Loucy (cell line): ENCODE results near the gene LACC1.

ENCODE experiments used
- H2AFZ ChIP-seq: fragments of 200-600 bp; sonication (generic); 2 replicates; pipeline ENCODE4 v1.6.0; 2016; ENCODE audit warnings: antibody characterized with exemption, mild to moderate bottlenecking, low read length, moderate library complexity
- H3F3A ChIP-seq: fragments of 200-600 bp; 2 replicates; pipeline ENCODE4 v1.6.0; 2016; ENCODE audit warnings: antibody characterized with exemption, low read depth, mild to moderate bottlenecking
- H3K27me3 ChIP-seq: fragments of 200-600 bp; sonication (generic); 2 replicates; pipeline ENCODE4 v1.6.1; 2014; ENCODE audit warnings: low read length, mild to moderate bottlenecking; ENCODE audit not compliant: insufficient read depth, poor library complexity, severe bottlenecking
- H3K36me3 ChIP-seq: fragments of 200-600 bp; sonication (generic); 2 replicates; pipeline ENCODE4 v1.6.1; 2016; ENCODE audit warnings: low read length; ENCODE audit not compliant: insufficient read depth
- H3K4me1 ChIP-seq: fragments of 200-600 bp; sonication (generic); 2 replicates; pipeline ENCODE4 v1.5.1; 2014; ENCODE audit warnings: low read length, mild to moderate bottlenecking; ENCODE audit not compliant: insufficient read depth, poor library complexity, severe bottlenecking
- H3K4me2 ChIP-seq: fragments of 200-600 bp; sonication (generic); 2 replicates; pipeline ENCODE4 v1.6.0; 2014; ENCODE audit warnings: antibody characterized with exemption, low read length, low read depth, mild to moderate bottlenecking; ENCODE audit not compliant: poor library complexity, severe bottlenecking
- H3K4me3 ChIP-seq: fragments of 200-600 bp; sonication (generic); 2 replicates; pipeline ENCODE4 v1.5.1; 2014; ENCODE audit warnings: low read length, mild to moderate bottlenecking, mixed read lengths; ENCODE audit not compliant: poor library complexity, severe bottlenecking
- H3K79me2 ChIP-seq: fragments of 200-600 bp; sonication (generic); 2 replicates; pipeline ENCODE4 v1.6.1; 2014; ENCODE audit warnings: low read length; ENCODE audit not compliant: insufficient read depth
- H3K9ac ChIP-seq: fragments of 200-600 bp; sonication (generic); 2 replicates; pipeline ENCODE4 v1.6.0; 2014; ENCODE audit warnings: mild to moderate bottlenecking, low read depth, low read length, moderate library complexity; ENCODE audit not compliant: poor library complexity, severe bottlenecking
- H3K9me2 ChIP-seq: fragments of 200-600 bp; sonication (generic); replicated peaks from 2 replicates; pipeline ENCODE4 v1.6.1; 2016; ENCODE audit warnings: low read depth, low read length, mixed read lengths
- H3K9me3 ChIP-seq: fragments of 200-600 bp; sonication (generic); 2 replicates; pipeline ENCODE4 v1.6.1; 2014; ENCODE audit warnings: mild to moderate bottlenecking, antibody characterized with exemption, low read length, low read depth; ENCODE audit not compliant: insufficient read depth
- H4K20me1 ChIP-seq: fragments of 200-600 bp; sonication (generic); 2 replicates; pipeline ENCODE4 v1.6.0; 2014; ENCODE audit warnings: antibody characterized with exemption, low read length, mild to moderate bottlenecking; ENCODE audit not compliant: insufficient read depth, poor library complexity, severe bottlenecking
- EZH2phosphoT487 ChIP-seq: fragments of 200-600 bp; IDR thresholded peaks from 2 replicates; pipeline ENCODE4 v1.6.1; 2018; ENCODE audit warnings: antibody characterized with exemption, mild to moderate bottlenecking, moderate library complexity, borderline replicate concordance
- TF ChIP-seq, protein P1 (sequence below): fragments of 200-600 bp; sonication (generic); conservative IDR thresholded peaks from 2 replicates; pipeline ENCODE4 v1.5.1; 2014; ENCODE audit warnings: mild to moderate bottlenecking, antibody characterized with exemption, low read length

The LACC1 gene

DNA sequence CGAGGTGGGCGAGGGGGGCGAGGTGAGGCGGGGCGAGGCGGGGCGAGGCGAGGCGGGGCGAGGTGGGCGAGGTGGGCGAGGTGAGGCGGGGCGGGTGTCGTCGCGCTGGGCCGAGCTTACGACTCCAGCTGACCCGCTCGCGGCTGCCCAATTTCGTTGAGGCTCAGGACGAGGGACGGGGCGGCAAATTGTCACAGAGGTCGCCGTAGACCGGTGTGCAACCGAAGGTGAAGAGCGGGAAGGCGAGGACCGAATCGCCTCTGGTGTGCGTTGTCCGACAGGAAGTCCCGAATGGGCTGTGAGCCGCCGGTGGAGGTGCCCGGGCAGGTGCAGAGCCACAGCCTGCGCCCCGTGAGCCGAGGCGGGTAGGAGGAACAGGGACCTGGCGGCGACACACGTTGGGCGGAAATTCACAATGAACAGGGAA lies at the start of gene LACC1:
LACC1 (plus strand) TSS at position 150 of the 427 bp plus-strand sequence. CDS start 1,082 bp downstream, outside the sequence.
- Histone ChIP-seq H3K36me3 (no peaks in the 10 kb centered on the region), H3K9ac (peak within 1 kb of the TSS; percentile 92), H3K4me3 (peak within 1 kb of the TSS; percentile 89), H3K79me2 (no peaks in the 10 kb centered on the region), H4K20me1 (no peaks in the 10 kb centered on the region), H3K27me3 (no peaks in the 10 kb centered on the region), H3K4me2 (peak within 1 kb of the TSS; percentile 72), H3K9me2 (no peaks in the 10 kb centered on the region), H3K9me3 (no peaks in the 10 kb centered on the region), H3F3A (no peaks in the 10 kb centered on the region; the same call in none of the 2 replicates), H3K4me1 (peaks cover 18% of the 10 kb centered on the region), H2AFZ (peak within 1 kb of the TSS; percentile 92)
- TF ChIP-seq, protein P1, sequence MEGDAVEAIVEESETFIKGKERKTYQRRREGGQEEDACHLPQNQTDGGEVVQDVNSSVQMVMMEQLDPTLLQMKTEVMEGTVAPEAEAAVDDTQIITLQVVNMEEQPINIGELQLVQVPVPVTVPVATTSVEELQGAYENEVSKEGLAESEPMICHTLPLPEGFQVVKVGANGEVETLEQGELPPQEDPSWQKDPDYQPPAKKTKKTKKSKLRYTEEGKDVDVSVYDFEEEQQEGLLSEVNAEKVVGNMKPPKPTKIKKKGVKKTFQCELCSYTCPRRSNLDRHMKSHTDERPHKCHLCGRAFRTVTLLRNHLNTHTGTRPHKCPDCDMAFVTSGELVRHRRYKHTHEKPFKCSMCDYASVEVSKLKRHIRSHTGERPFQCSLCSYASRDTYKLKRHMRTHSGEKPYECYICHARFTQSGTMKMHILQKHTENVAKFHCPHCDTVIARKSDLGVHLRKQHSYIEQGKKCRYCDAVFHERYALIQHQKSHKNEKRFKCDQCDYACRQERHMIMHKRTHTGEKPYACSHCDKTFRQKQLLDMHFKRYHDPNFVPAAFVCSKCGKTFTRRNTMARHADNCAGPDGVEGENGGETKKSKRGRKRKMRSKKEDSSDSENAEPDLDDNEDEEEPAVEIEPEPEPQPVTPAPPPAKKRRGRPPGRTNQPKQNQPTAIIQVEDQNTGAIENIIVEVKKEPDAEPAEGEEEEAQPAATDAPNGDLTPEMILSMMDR: no peak
- no peak for TF ChIP-seq EZH2phosphoT487

DNA sequence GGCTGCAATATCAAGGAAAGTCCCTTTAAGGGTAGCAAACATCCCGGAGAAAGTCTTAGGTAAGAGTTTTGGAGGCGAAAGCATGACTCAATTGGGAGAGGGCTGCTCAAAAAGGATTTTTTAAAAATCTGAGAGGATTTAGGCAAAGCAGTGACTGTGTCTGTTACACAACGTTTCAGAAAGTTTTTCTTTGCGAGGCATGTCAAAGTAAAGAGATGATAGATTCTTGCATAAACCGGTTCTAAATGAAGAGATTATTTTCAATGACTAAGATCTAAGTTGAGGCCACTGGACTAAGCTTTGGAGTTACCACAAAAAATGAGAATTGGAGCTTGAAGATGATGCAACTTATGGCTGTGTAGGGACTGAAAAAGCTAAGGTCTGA lies 49.2 kb upstream of the LACC1 start:
- Histone ChIP-seq H3K27me3 (no peaks in the 10 kb centered on the region), H3K9me2 (no peaks in the 10 kb centered on the region), H3K9me3 (no peaks in the 10 kb centered on the region), H3K9ac (no peak overlapping the region), H4K20me1 (no peaks in the 10 kb centered on the region), H3K79me2 (no peaks in the 10 kb centered on the region), H3F3A (no peaks in the 10 kb centered on the region), H3K4me1 (no peaks in the 10 kb centered on the region), H3K36me3 (no peaks in the 10 kb centered on the region), H3K4me3 (no peak overlapping the region), H3K4me2 (no peak overlapping the region), H2AFZ (no peak overlapping the region)
- TF ChIP-seq, protein P1: no peak
- no peak for TF ChIP-seq EZH2phosphoT487

DNA sequence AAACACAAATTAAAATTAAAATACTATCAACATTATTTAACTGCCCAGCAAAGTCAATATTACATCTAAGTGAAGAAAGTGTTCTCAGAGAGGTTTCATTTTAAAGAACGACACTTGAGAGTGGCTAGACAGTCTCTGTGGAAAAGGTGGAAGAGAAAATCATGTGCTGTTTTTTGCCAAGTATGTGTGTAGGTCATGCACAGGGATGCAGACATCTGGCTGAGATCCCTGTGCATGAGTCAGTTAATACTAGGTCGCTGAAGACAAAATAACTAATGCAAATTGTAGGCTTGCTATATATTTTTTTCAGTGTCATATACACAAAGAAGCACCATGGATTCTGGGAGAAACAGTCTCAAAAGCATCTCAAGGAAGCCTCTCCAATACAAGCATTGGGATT lies 48.6 kb upstream of the LACC1 start:
- H2AFZ ChIP-seq: no peak overlapping the region
- no peak overlapping the region for H3K9ac ChIP-seq
- no peak for TF ChIP-seq EZH2phosphoT487
- TF ChIP-seq, protein P1: no peak
- no peaks in the 10 kb centered on the region for H4K20me1 ChIP-seq
- no peak overlapping the region for H3K4me2 ChIP-seq
- H3K27me3 ChIP-seq: no peaks in the 10 kb centered on the region
- no peaks in the 10 kb centered on the region for H3K36me3 ChIP-seq
- no peak overlapping the region for H3K4me3 ChIP-seq
- no peaks in the 10 kb centered on the region for H3K79me2 ChIP-seq
- no peaks in the 10 kb centered on the region for H3K4me1 ChIP-seq
- H3F3A ChIP-seq: no peaks in the 10 kb centered on the region
- H3K9me3 ChIP-seq: no peaks in the 10 kb centered on the region
- H3K9me2 ChIP-seq: no peaks in the 10 kb centered on the region
